GM12874 (cell line): ENCODE results near the gene ATXN10.

Source experiments
- CTCF ChIP-seq: IDR thresholded peaks from 2 replicates; pipeline ENCODE4 v1.5.1; 2011; ENCODE audit warnings: low read depth, mild to moderate bottlenecking, control low read depth, low read length, moderate library complexity; ENCODE audit not compliant: insufficient read depth

Gene ATXN10

DNA sequence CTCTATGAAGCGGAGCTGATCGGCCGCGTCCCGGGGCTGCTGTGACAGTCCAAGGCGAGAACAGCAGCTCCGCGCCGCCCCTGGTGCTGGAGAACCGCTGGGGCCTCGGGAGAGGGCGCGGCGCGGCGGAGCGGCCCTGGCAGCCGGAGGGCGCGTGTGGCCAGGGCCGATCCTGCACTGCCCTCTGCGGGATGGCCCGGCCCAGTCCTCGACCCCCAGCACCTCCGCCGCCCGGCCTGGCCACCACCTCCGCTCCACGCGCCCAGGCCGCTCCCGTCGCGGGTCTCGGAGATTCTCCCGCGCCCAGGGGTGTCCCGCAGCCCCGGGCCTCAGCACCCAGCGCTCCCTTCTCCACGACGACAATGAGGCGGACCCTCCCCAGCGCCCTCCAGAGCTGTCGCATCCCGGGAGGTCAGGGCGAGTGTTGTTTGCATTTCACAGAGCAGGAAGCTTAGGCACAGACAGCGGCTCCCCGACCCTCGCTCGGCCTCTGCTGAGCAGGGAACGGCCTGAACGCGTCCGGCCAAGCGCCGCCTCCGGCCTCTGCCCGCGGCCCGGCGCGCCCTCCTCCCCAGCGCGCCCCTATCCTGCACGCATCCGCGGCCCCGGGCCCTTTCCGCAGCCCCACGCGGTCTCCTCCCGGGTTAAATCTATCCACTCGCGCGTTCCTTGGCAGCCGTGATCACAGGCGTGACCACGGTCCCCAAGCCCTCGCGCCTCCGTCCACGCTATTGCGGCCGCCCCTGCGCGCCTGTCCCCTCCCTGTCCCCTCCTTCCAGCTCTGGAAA is 195.7 kb downstream of the ATXN10 start:
- 0 out of 2 replicates have a peak, but pooled peaks have one; percentile 5 for TF ChIP-seq CTCF

DNA sequence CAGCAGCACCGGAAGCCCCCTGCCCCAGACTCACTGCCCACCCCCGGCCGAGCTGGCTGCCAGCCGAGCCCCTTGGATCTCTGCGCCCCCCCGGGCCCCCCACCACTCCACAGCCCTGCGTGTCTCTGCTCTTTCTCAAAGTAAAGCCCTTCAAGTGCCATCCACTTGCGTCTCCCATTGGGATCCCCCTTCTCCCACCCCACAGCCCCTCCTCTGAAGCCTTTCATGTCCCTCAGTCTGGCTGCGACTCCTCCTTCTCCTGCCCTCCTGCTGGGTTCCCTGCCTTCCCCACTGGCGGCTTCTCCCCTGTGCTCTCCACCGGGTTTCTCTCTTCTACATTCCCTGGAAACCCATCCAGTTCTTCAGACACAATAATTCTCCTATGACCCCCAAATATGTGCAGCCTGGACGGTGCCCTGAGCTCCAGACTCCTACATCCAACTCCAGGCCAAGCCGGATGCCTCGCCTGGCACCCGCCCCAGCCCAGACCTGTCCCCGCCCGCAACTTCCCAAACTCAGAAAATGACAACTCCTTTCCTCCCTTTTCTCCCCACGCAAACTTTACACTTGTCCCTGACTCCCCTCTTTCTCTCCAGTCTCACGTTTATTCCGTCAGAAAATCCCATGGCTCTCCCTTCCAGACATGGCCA is 196.4 kb downstream of the ATXN10 start:
- no peak for TF ChIP-seq CTCF

GRCh38 chr22:45868571-45869339 is 197.1 kb downstream of the ATXN10 start:
- TF ChIP-seq CTCF, result no peak

GRCh38 chr22:45869340-45869847 is 197.8 kb downstream of the ATXN10 start:
- no peak for TF ChIP-seq CTCF

- TF ChIP-seq CTCF, result no peak
Observed at GRCh38 chr22:45870011-45870410, 198.4 kb downstream of the ATXN10 start.

- TF ChIP-seq CTCF, result no peak
Observed at GRCh38 chr22:45871721-45872120, 200.1 kb downstream of the ATXN10 start.
